CD4-positive, alpha-beta T cell treated with Interleukin-15 for 4 hours (primary cell): Measurements from ENCODE around the gene SF3A1.
"Not testable (repeated sequence)": the region's sequence is repeated elsewhere in the genome, so short reads cannot be mapped to it uniquely, and the experiment has no call there.

Source experiments
- DNase-seq: peaks from one replicate; pipeline ENCODE4 v3.0.0-alpha.2; 2020; ENCODE audit warnings: low spot score

SF3A1 gene

GRCh38 chr22:30351226-30351625 lies 5.5 kb downstream of the SF3A1 start:
- DNase-seq = no peak

GRCh38 chr22:30348809-30349208 lies 7.9 kb downstream of the SF3A1 start:
- DNase-seq = no peak

GRCh38 chr22:30348404-30348803 lies 8.3 kb downstream of the SF3A1 start:
- DNase-seq = no peak

- no peak for DNase-seq
Observed at GRCh38 chr22:30347255-30347892, 9.3 kb downstream of the SF3A1 start.

- no peak for DNase-seq
Observed at GRCh38 chr22:30344447-30345200, 12.1 kb downstream of the SF3A1 start.

DNA sequence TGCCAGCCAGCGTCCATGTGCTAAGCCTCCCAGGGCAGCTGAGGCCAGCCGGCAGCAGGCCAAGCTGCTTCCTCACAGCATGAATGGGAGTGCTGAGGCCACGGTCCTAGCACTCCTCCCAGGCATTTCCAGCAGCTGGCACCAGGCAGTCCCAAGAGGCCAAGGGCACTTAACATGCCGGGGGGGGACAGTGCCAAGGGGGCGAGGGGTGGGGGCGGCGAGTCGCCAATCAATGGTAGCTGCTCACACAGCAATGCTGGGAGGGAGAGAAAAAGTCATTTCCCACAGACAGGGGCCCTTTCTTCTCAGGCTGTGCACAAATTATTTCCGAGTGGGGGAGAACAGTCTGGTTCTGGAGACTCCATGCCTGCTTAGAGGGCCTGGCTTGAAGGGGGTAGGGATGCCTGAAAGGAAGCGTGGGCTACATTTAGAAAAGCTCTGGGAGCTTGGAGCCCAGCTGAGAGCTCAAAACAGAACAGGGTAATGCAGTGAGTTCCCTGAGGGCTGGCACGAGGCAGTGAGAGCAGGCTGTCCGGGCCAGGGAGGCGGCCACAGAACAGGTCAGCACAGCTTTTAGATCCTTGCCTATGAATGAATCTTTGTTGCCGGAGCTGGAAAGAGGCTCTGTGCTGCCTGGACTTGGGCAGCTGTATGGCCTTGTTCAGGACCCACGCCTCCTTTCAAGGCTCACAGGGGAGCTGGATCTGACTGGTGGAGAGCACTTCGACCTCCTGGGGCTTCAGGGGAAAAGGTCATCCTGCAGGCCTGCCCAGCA lies 15.6 kb downstream of the SF3A1 start:
- DNase-seq = no peak

- no peak for DNase-seq
Observed at GRCh38 chr22:30338802-30339201, 17.9 kb downstream of the SF3A1 start.

GRCh38 chr22:30338341-30338740 lies 18.4 kb downstream of the SF3A1 start:
- not testable (repeated sequence) for DNase-seq

- no peak for DNase-seq
Observed at GRCh38 chr22:30337461-30337778, 19.3 kb downstream of the SF3A1 start.

- DNase-seq = no peak
Observed at GRCh38 chr22:30336752-30337460, 19.8 kb downstream of the SF3A1 start.

DNA sequence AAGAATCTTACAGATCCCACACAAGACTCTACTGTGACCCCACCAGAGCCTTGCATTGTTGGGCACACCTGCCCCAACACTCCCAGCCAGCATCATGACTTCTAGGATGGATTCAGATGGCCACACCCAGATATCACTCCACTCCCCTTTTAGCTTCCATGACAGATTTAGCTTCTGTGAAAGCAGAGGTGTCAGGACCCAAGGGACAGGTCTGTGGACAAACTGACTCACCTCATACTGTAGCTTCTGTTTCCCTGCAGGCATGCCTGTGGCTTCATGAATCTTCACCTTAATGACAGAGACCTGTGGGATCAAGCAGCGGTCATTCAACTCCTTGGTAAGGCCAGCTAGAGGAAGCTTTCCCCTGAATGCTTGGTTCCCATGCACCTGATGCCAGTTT lies 21.5 kb downstream of the SF3A1 start:
- DNase-seq = no peak

- DNase-seq = no peak
Observed at GRCh38 chr22:30334646-30335045, 22.0 kb downstream of the SF3A1 start.

DNA sequence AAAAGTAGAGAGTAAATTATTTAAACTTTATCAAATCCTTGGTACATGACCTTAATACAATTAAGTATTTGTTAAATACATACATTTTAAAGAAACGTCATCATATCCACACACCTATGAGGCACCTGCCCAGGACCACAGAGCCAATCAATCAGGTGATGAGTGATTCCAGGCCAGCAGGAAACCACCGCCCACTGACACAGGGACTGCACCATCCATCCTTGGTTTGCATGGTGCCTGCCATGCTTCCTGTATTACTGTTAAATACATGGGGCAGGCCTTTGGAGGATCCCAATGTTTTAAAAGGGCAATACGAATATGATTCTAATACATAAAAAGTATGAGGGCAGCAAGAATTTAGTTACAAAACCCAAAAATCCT lies 23.0 kb downstream of the SF3A1 start:
- DNase-seq = no peak

GRCh38 chr22:30332994-30333706 lies 23.5 kb downstream of the SF3A1 start:
- no peak for DNase-seq

GRCh38 chr22:30332551-30332950 lies 24.1 kb downstream of the SF3A1 start:
- DNase-seq = no peak

DNA sequence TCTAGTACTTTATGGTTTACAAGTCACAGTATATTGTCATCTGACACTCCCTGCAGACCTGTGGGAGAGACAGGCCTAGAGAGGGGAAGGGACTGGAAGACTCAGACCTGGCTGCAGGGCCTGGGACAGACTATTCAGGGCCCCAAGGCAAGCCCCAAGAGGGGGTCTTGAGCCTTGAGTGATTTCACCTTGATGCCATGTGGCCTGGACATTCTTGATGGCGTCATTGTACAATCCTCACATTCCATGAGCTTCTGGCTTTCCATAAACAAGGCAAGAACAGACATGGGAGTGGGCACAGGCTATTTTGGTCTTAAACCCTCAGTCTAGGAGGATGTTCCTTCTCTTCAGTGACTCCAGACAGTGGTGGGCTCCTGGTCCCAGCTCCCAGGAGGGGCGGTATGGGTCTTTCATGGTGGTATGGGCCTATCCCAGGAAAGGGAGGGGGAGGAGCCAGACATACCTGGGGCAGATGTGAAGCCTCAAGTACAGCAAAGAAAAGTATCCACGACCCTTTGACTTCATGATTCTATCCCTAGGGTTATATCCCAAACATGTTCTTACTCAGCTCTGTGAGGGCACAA lies 28.1 kb downstream of the SF3A1 start:
- DNase-seq = no peak

DNA sequence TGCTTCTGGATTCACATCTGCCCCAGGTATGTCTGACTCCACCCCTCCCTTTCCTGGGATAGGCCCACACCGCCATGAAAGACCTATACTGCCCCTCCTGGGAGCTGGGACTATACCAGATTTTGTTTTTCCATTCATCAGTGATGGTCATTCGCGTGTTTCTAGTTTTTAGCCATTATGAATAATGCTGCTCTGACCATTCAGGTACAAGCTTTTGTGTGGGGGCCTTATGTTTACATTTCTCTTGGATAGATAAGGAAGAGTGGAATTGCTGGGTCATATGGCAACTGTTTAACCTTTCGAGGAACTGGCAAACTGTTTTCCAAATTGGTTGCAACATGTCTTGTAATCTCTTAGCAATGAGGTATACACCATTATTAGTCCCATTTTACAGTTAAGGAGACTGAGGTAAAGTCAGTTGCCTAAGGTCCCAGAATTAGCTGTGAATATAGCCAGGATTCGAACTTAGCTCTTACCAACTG lies 28.8 kb downstream of the SF3A1 start:
- DNase-seq = no peak

DNA sequence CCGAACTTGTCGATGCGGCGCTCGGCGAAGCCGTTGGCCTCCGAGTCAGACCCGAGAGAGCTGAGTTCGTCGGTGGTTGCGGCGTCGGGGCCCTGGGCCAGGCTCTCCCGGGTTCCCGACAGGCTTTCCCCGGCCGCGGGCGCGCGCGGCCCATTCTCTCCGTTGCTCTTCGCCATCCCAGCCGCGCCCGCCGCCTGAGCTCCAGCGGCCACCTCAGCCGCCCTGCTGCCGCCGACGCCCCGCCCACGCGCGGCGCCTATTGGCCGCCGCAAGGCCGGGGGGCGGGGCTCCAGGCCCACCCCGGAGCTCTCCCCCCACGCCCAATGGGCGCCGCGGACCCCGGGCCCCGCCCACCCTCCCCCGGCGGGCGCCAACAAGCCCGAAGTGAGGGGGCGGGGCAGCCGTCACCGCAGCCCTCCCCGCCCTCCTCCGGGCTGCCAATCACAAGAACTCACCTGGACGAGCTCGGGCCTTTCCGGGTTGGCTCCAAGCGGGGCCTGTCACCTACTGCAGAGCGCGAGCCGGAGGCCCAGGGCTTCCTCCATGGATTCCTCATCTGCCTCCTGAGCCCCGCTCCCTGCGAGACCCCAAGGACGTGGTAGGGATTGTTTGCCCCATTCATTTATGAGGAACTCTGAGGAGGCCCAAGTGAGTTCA lies 29.9 kb downstream of the SF3A1 start, which contains the start of gene TBC1D10A:
TSS of gene TBC1D10A (minus strand) at position 236 of the 657 bp plus-strand sequence. CDS start at position 176, 60 bp downstream.
- DNase-seq = peak; percentile 95

- no peak for DNase-seq
Observed at GRCh38 chr22:30326255-30326705, 30.4 kb downstream of the SF3A1 start.

- no peak for DNase-seq
Observed at GRCh38 chr22:30325724-30326254, 30.9 kb downstream of the SF3A1 start.
